Suprapubic skin (tissue), 4 donors: ENCODE results near the gene KLHDC4.

ENCODE experiments used
- POLR2A ChIP-seq, 2 donors: fragments of 450-650 bp; IDR thresholded peaks; one replicate each; pipeline ENCODE4 v1.6.1; 2017; ENCODE audit warnings: antibody characterized with exemption in 2 of 2, mild to moderate bottlenecking in 2 of 2, moderate library complexity in 2 of 2
- POLR2AphosphoS5 ChIP-seq, 3 donors: sonication (generic); formaldehyde crosslinking; IDR thresholded peaks; one replicate each; pipeline ENCODE4 v1.6.1; 2017; ENCODE audit warnings: antibody characterized with exemption in 3 of 3
- TF ChIP-seq, protein P1 (sequence below), 2 donors: fragments of 200-600 bp in 1 of 2; fragments of 450-650 bp in 1 of 2; sonication (generic) in 1 of 2; IDR thresholded peaks; one replicate each; pipeline ENCODE4 v1.5.1; 2016 to 2019; ENCODE audit warnings: antibody characterized with exemption in 2 of 2, mild to moderate bottlenecking in 1 of 2, moderate library complexity in 1 of 2

- TF ChIP-seq, protein P1, sequence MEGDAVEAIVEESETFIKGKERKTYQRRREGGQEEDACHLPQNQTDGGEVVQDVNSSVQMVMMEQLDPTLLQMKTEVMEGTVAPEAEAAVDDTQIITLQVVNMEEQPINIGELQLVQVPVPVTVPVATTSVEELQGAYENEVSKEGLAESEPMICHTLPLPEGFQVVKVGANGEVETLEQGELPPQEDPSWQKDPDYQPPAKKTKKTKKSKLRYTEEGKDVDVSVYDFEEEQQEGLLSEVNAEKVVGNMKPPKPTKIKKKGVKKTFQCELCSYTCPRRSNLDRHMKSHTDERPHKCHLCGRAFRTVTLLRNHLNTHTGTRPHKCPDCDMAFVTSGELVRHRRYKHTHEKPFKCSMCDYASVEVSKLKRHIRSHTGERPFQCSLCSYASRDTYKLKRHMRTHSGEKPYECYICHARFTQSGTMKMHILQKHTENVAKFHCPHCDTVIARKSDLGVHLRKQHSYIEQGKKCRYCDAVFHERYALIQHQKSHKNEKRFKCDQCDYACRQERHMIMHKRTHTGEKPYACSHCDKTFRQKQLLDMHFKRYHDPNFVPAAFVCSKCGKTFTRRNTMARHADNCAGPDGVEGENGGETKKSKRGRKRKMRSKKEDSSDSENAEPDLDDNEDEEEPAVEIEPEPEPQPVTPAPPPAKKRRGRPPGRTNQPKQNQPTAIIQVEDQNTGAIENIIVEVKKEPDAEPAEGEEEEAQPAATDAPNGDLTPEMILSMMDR (IDR thresholded peaks at IDR 0.05): no peak
- no peak for TF ChIP-seq POLR2A (IDR thresholded peaks at IDR 0.05)
- TF ChIP-seq POLR2AphosphoS5 (IDR thresholded peaks at IDR 0.05): no peak
Observed at GRCh38 chr16:87762620-87763019, 3.2 kb downstream of the KLHDC4 start.
